Measurements from ENCODE around the gene FBXO45. TPM values are rescaled to one million over a fixed set of nuclear protein-coding genes. Genes with fewer than 3 reads are reported as not detected.
"Not testable (repeated sequence)": the region's sequence is repeated elsewhere in the genome, so short reads cannot be mapped to it uniquely, and the experiment has no call there.

FBXO45 gene
- total RNA-seq, 2 donors from 2014 or later = 15.9 to 16.4 TPM

- Histone ChIP-seq H3K4me1 (ENCODE audit: control insufficient read depth, insufficient read depth, low read length) (no peaks in the 10 kb centered on the region), H3K27me3 (ENCODE audit: control insufficient read depth, insufficient read depth, low read length, poor library complexity, severe bottlenecking) (no peaks in the 10 kb centered on the region), H3K4me3 (ENCODE audit: low read length) (no peak overlapping the region), H3K36me3 (ENCODE audit: control insufficient read depth, insufficient read depth, low read length) (no peaks in the 10 kb centered on the region), H3K9me3 (ENCODE audit: control insufficient read depth, low read length) (no peaks in the 10 kb centered on the region), H3K9ac (ENCODE audit: extremely low read depth, low read length, poor library complexity, severe bottlenecking) (no peak overlapping the region), H3K27ac (ENCODE audit: low read depth, low read length) (no peak overlapping the region)
- no peaks in the 10 kb centered on the region for H3K36me3 Mint-ChIP-seq (ENCODE audit: low read depth)
- DNase-seq = no peak
- H3K4me3 Mint-ChIP-seq = no peak overlapping the region
- no peaks in the 10 kb centered on the region for H3K27me3 Mint-ChIP-seq (ENCODE audit: insufficient read depth)
- no peaks in the 10 kb centered on the region for H3K4me1 Mint-ChIP-seq
- no peak overlapping the region for H3K27ac Mint-ChIP-seq
- TF ChIP-seq CTCF (conservative IDR thresholded peaks at IDR 0.05) = no peak
- WGBS, 2 experiments (ENCODE audit: insufficient coverage in 1 of 2, insufficient read length in 1 of 2) = 72 to 78% methylated on average over 5 of the region's 5 CpGs
- peaks cover 6% of the 10 kb centered on the region for H3K9me3 Mint-ChIP-seq
Observed at GRCh38 chr3:196596355-196596754, 27.9 kb downstream of the FBXO45 start.

GRCh38 chr3:196597971-196598733 is 29.7 kb downstream of the FBXO45 start:
- H3K4me3 ChIP-seq (ENCODE audit: low read length); H3K9me3 Mint-ChIP-seq: not testable (repeated sequence)

GRCh38 chr3:196599734-196600128 is 31.3 kb downstream of the FBXO45 start:
- no peak overlapping the region for H3K4me3 ChIP-seq (ENCODE audit: low read length)
- Mint-ChIP-seq H3K36me3 (ENCODE audit: low read depth) (no peaks in the 10 kb centered on the region), H3K4me1 (no peaks in the 10 kb centered on the region), H3K27me3 (ENCODE audit: insufficient read depth) (no peaks in the 10 kb centered on the region), H3K27ac (no peak overlapping the region), H3K9me3 (peaks cover 6% of the 10 kb centered on the region), H3K4me3 (no peak overlapping the region)
- TF ChIP-seq CTCF (conservative IDR thresholded peaks at IDR 0.05) = no peak
- H3K27me3 ChIP-seq (ENCODE audit: control insufficient read depth, insufficient read depth, low read length, poor library complexity, severe bottlenecking) = no peaks in the 10 kb centered on the region
- no peak overlapping the region for H3K27ac ChIP-seq (ENCODE audit: low read depth, low read length)
- 80 to 85% methylated on average over 1 to 5 of the region's 5 CpGs for WGBS, 2 experiments (ENCODE audit: insufficient coverage in 1 of 2, insufficient read length in 1 of 2)
- peak; percentile 33 for DNase-seq
- no peaks in the 10 kb centered on the region for H3K4me1 ChIP-seq (ENCODE audit: control insufficient read depth, insufficient read depth, low read length)
- H3K9me3 ChIP-seq (ENCODE audit: control insufficient read depth, low read length) = no peaks in the 10 kb centered on the region
- no peaks in the 10 kb centered on the region for H3K36me3 ChIP-seq (ENCODE audit: control insufficient read depth, insufficient read depth, low read length)
- no peak overlapping the region for H3K9ac ChIP-seq (ENCODE audit: extremely low read depth, low read length, poor library complexity, severe bottlenecking)

More at GRCh38 chr3:196597971-196598733, 29.7 kb downstream of the FBXO45 start:
- not testable (repeated sequence) for H3K4me1 Mint-ChIP-seq; H3K9me3 ChIP-seq (ENCODE audit: control insufficient read depth, low read length); H3K4me3 Mint-ChIP-seq; H3K36me3 ChIP-seq (ENCODE audit: control insufficient read depth, insufficient read depth, low read length); H3K9ac ChIP-seq (ENCODE audit: extremely low read depth, low read length, poor library complexity, severe bottlenecking); DNase-seq; H3K27me3 Mint-ChIP-seq (ENCODE audit: insufficient read depth); H3K4me1 ChIP-seq (ENCODE audit: control insufficient read depth, insufficient read depth, low read length); H3K27me3 ChIP-seq (ENCODE audit: control insufficient read depth, insufficient read depth, low read length, poor library complexity, severe bottlenecking); H3K36me3 Mint-ChIP-seq (ENCODE audit: low read depth); H3K27ac ChIP-seq (ENCODE audit: low read depth, low read length)
- peak overlapping the region; percentile 12 for H3K27ac Mint-ChIP-seq
- 94 to 98% methylated on average over 16 to 24 of the region's 25 CpGs for WGBS, 2 experiments (ENCODE audit: insufficient coverage in 1 of 2, insufficient read length in 1 of 2)
